Measurements from ENCODE around the gene PMFBP1. TPM values are rescaled to one million over a fixed set of nuclear protein-coding genes. Genes with fewer than 3 reads are reported as not detected.

PMFBP1 gene
- polyA plus RNA-seq, 6 donors from 2014 or later: 0.23 to 1.3 TPM; not detected in 4

- no peak for ATAC-seq (ENCODE audit: low read depth in 2 of 2)
- DNase-seq: no peak
- H3K27me3 Mint-ChIP-seq: no peaks in the 10 kb centered on the region
- no peak overlapping the region for H3K27ac Mint-ChIP-seq
- peaks cover 0 to 4% of the 10 kb centered on the region in 2 donors for H3K36me3 Mint-ChIP-seq
- peaks cover 18 to 21% (median 20%) of the 10 kb centered on the region in 3 donors for H3K4me1 Mint-ChIP-seq
- no peak overlapping the region for H3K4me3 Mint-ChIP-seq
- H3K9me3 Mint-ChIP-seq: no peaks in the 10 kb centered on the region
These were observed 27.9 kb upstream of the PMFBP1 start for GRCh38 chr16:72199761-72200337.

- no peak for DNase-seq
- ATAC-seq (ENCODE audit: low read depth in 2 of 2): no peak
- H3K4me3 Mint-ChIP-seq: no peak overlapping the region
These were observed 26.8 kb upstream of the PMFBP1 start for GRCh38 chr16:72198771-72199201.

GRCh38 chr16:72198021-72198711 lies 26.2 kb upstream of the PMFBP1 start:
- H3K4me3 Mint-ChIP-seq: no peak overlapping the region
- peaks cover 9% of the 10 kb centered on the region in 3 donors for H3K4me1 Mint-ChIP-seq
- H3K27ac Mint-ChIP-seq: no peak overlapping the region
- no peaks in the 10 kb centered on the region for H3K27me3 Mint-ChIP-seq
- H3K36me3 Mint-ChIP-seq: peaks cover 0 to 4% of the 10 kb centered on the region in 2 donors
- ATAC-seq (ENCODE audit: low read depth in 2 of 2): no peak
- no peak for DNase-seq
- H3K9me3 Mint-ChIP-seq: no peaks in the 10 kb centered on the region

More at GRCh38 chr16:72198771-72199201, 26.8 kb upstream of the PMFBP1 start:
- H3K27me3 Mint-ChIP-seq: no peaks in the 10 kb centered on the region
- H3K9me3 Mint-ChIP-seq: no peaks in the 10 kb centered on the region
- no peak overlapping the region for H3K27ac Mint-ChIP-seq
- peaks cover 0 to 4% of the 10 kb centered on the region in 2 donors for H3K36me3 Mint-ChIP-seq
- H3K4me1 Mint-ChIP-seq: peaks cover 15 to 16% (median 16%) of the 10 kb centered on the region in 3 donors

GRCh38 chr16:72197545-72197944 lies 25.6 kb upstream of the PMFBP1 start:
- H3K27ac Mint-ChIP-seq: peak overlapping the region in 1 of 6 donors; percentile 18

GRCh38 chr16:72195609-72196008 lies 23.7 kb upstream of the PMFBP1 start:
- Mint-ChIP-seq H3K9me3 (no peaks in the 10 kb centered on the region), H3K4me1 (no peaks in the 10 kb centered on the region)
- no peak for ATAC-seq (ENCODE audit: low read depth in 2 of 2)

More at GRCh38 chr16:72197545-72197944, 25.6 kb upstream of the PMFBP1 start:
- ATAC-seq (ENCODE audit: low read depth in 2 of 2): no peak
- peaks cover 0 to 4% of the 10 kb centered on the region in 2 donors for H3K36me3 Mint-ChIP-seq
- H3K9me3 Mint-ChIP-seq: no peaks in the 10 kb centered on the region
- no peak for DNase-seq
- no peaks in the 10 kb centered on the region for H3K27me3 Mint-ChIP-seq
- H3K4me3 Mint-ChIP-seq: no peak overlapping the region
- H3K4me1 Mint-ChIP-seq: peaks cover 3% of the 10 kb centered on the region in 3 donors

GRCh38 chr16:72191551-72191950 lies 19.6 kb upstream of the PMFBP1 start:
- Mint-ChIP-seq H3K27me3 (no peaks in the 10 kb centered on the region), H3K36me3 (no peaks in the 10 kb centered on the region), H3K4me1 (no peaks in the 10 kb centered on the region), H3K9me3 (no peaks in the 10 kb centered on the region), H3K27ac (no peak overlapping the region), H3K4me3 (no peak overlapping the region)
- DNase-seq (no peak), ATAC-seq (ENCODE audit: low read depth in 2 of 2) (no peak)

More at GRCh38 chr16:72195609-72196008, 23.7 kb upstream of the PMFBP1 start:
- Mint-ChIP-seq H3K4me3 (no peak overlapping the region), H3K27me3 (no peaks in the 10 kb centered on the region), H3K27ac (peak overlapping the region in 3 of 6 donors; percentile 1 to 46 (median 42)), H3K36me3 (peaks cover 0 to 4% of the 10 kb centered on the region in 2 donors)
- DNase-seq: no peak

- no peaks in the 10 kb centered on the region for H3K27me3 Mint-ChIP-seq
- H3K4me1 Mint-ChIP-seq: no peaks in the 10 kb centered on the region
- ATAC-seq (ENCODE audit: low read depth in 2 of 2) (no peak), DNase-seq (no peak)
- H3K36me3 Mint-ChIP-seq: no peaks in the 10 kb centered on the region
- no peaks in the 10 kb centered on the region for H3K9me3 Mint-ChIP-seq
- H3K27ac Mint-ChIP-seq: peak overlapping the region in 1 of 6 donors; percentile 3
- H3K4me3 Mint-ChIP-seq: peak overlapping the region in 1 of 8 donors; percentile 2
These were observed 18.0 kb upstream of the PMFBP1 start for GRCh38 chr16:72189865-72190371.

GRCh38 chr16:72188541-72188940 lies 16.6 kb upstream of the PMFBP1 start:
- no peak for DNase-seq
- H3K4me3 Mint-ChIP-seq: no peak overlapping the region
- H3K9me3 Mint-ChIP-seq: no peaks in the 10 kb centered on the region
- H3K27ac Mint-ChIP-seq: no peak overlapping the region
- no peak for ATAC-seq (ENCODE audit: low read depth in 2 of 2)
- H3K27me3 Mint-ChIP-seq: no peaks in the 10 kb centered on the region
- no peaks in the 10 kb centered on the region for H3K36me3 Mint-ChIP-seq
- H3K4me1 Mint-ChIP-seq: no peaks in the 10 kb centered on the region

- no peaks in the 10 kb centered on the region for H3K4me1 Mint-ChIP-seq
- no peaks in the 10 kb centered on the region for H3K27me3 Mint-ChIP-seq
- no peaks in the 10 kb centered on the region for H3K9me3 Mint-ChIP-seq
- no peak overlapping the region for H3K4me3 Mint-ChIP-seq
- no peak overlapping the region for H3K27ac Mint-ChIP-seq
- H3K36me3 Mint-ChIP-seq: no peaks in the 10 kb centered on the region
- no peak for DNase-seq
- no peak for ATAC-seq (ENCODE audit: low read depth in 2 of 2)
These were observed 15.6 kb upstream of the PMFBP1 start for GRCh38 chr16:72187551-72187950.

GRCh38 chr16:72182976-72183375 lies 11.0 kb upstream of the PMFBP1 start:
- Mint-ChIP-seq H3K36me3 (no peaks in the 10 kb centered on the region), H3K9me3 (no peaks in the 10 kb centered on the region), H3K4me3 (no peak overlapping the region), H3K27me3 (no peaks in the 10 kb centered on the region), H3K4me1 (no peaks in the 10 kb centered on the region), H3K27ac (peak overlapping the region in 1 of 6 donors; percentile 23)
- DNase-seq: no peak
- ATAC-seq (ENCODE audit: low read depth in 2 of 2): no peak

GRCh38 chr16:72179204-72179970 lies 7.4 kb upstream of the PMFBP1 start:
- DNase-seq: no peak
- no peak overlapping the region for H3K4me3 Mint-ChIP-seq
- peaks cover 1 to 14% (median 9%) of the 10 kb centered on the region in 7 donors for H3K9me3 Mint-ChIP-seq
- no peaks in the 10 kb centered on the region for H3K27me3 Mint-ChIP-seq
- H3K36me3 Mint-ChIP-seq: peaks cover 4 to 11% of the 10 kb centered on the region in 2 donors
- no peaks in the 10 kb centered on the region for H3K4me1 Mint-ChIP-seq
- no peak for ATAC-seq (ENCODE audit: low read depth in 2 of 2)
- no peak overlapping the region for H3K27ac Mint-ChIP-seq

- DNase-seq (no peak), ATAC-seq (ENCODE audit: low read depth in 2 of 2) (no peak)
- H3K27me3 Mint-ChIP-seq: no peaks in the 10 kb centered on the region
- peaks cover 4 to 20% of the 10 kb centered on the region in 2 donors for H3K36me3 Mint-ChIP-seq
- H3K27ac Mint-ChIP-seq: peak overlapping the region in 5 of 6 donors; percentile 4 to 93 (median 74)
- peaks cover 1 to 14% (median 12%) of the 10 kb centered on the region in 7 donors for H3K9me3 Mint-ChIP-seq
- peaks cover 10 to 12% (median 10%) of the 10 kb centered on the region in 3 donors for H3K4me1 Mint-ChIP-seq
- H3K4me3 Mint-ChIP-seq: no peak overlapping the region
These were observed 2.8 kb upstream of the PMFBP1 start for GRCh38 chr16:72174726-72175125.

- ATAC-seq (ENCODE audit: low read depth in 2 of 2) (no peak), DNase-seq (no peak)
- peaks cover 10 to 12% (median 10%) of the 10 kb centered on the region in 3 donors for H3K4me1 Mint-ChIP-seq
- H3K4me3 Mint-ChIP-seq: no peak overlapping the region
- H3K27me3 Mint-ChIP-seq: no peaks in the 10 kb centered on the region
- peak overlapping the region in 5 of 6 donors; percentile 36 to 90 (median 87) for H3K27ac Mint-ChIP-seq
- H3K36me3 Mint-ChIP-seq: peaks cover 4 to 20% of the 10 kb centered on the region in 2 donors
- H3K9me3 Mint-ChIP-seq: peaks cover 1 to 14% (median 12%) of the 10 kb centered on the region in 7 donors
These were observed 2.0 kb upstream of the PMFBP1 start for GRCh38 chr16:72173997-72174396.
